ENCODE results near the gene SFSWAP.

The SFSWAP gene

GRCh38 chr12:131765961-131766360, 55.1 kb downstream of the SFSWAP start:
- no peak overlapping the region for H3K4me3 ChIP-seq (replicated peaks; ENCODE audit: insufficient read depth, low read length)
- TF ChIP-seq SPI1 (IDR thresholded peaks at IDR 0.05; ENCODE audit: borderline replicate concordance, low read depth) = no peak
- no peak for TF ChIP-seq CTCF (IDR thresholded peaks at IDR 0.05; ENCODE audit: insufficient read depth, low read length)
- TF ChIP-seq POLR2AphosphoS5 (IDR thresholded peaks at IDR 0.05; ENCODE audit: low read depth) = no peak
- no peak for TF ChIP-seq GABPA (IDR thresholded peaks at IDR 0.05; ENCODE audit: low read depth)
- no peak for TF ChIP-seq REST (IDR thresholded peaks at IDR 0.05; ENCODE audit: insufficient replicate concordance, low read depth)
- DNase-seq (ENCODE audit: low read depth in 1 of 2, low spot score in 1 of 2) = no peak
- no peak overlapping the region for H3K27ac ChIP-seq (replicated peaks)
- no peaks in the 10 kb centered on the region for H3K27me3 ChIP-seq (ENCODE audit: insufficient read depth, poor library complexity, severe bottlenecking)

GRCh38 chr12:131766382-131767107, 55.7 kb downstream of the SFSWAP start:
- no peak for TF ChIP-seq GABPA (IDR thresholded peaks at IDR 0.05; ENCODE audit: low read depth)
- H3K27ac ChIP-seq (replicated peaks) = no peak overlapping the region
- DNase-seq (ENCODE audit: low read depth in 1 of 2, low spot score in 1 of 2) = no peak
- no peak overlapping the region for H3K4me3 ChIP-seq (replicated peaks; ENCODE audit: insufficient read depth, low read length)
- no peaks in the 10 kb centered on the region for H3K27me3 ChIP-seq (ENCODE audit: insufficient read depth, poor library complexity, severe bottlenecking)

GRCh38 chr12:131770120-131770519, 59.2 kb downstream of the SFSWAP start:
- no peak for DNase-seq (ENCODE audit: low read depth in 1 of 2, low spot score in 1 of 2)
- no peak overlapping the region for H3K27ac ChIP-seq (replicated peaks)
- TF ChIP-seq CTCF (IDR thresholded peaks at IDR 0.05; ENCODE audit: insufficient read depth, low read length) (no peak), SPI1 (IDR thresholded peaks at IDR 0.05; ENCODE audit: borderline replicate concordance, low read depth) (no peak), REST (IDR thresholded peaks at IDR 0.05; ENCODE audit: insufficient replicate concordance, low read depth) (no peak), POLR2AphosphoS5 (IDR thresholded peaks at IDR 0.05; ENCODE audit: low read depth) (no peak), GABPA (IDR thresholded peaks at IDR 0.05; ENCODE audit: low read depth) (no peak)
- H3K4me3 ChIP-seq (replicated peaks; ENCODE audit: insufficient read depth, low read length) = no peak overlapping the region
- H3K27me3 ChIP-seq (ENCODE audit: insufficient read depth, poor library complexity, severe bottlenecking) = no peaks in the 10 kb centered on the region

GRCh38 chr12:131771965-131772364, 61.1 kb downstream of the SFSWAP start:
- DNase-seq (ENCODE audit: low read depth in 1 of 2, low spot score in 1 of 2) = no peak

More at GRCh38 chr12:131771965-131772364, 61.1 kb downstream of the SFSWAP start:
- TF ChIP-seq REST (IDR thresholded peaks at IDR 0.05; ENCODE audit: insufficient replicate concordance, low read depth) = no peak
- TF ChIP-seq SPI1 (IDR thresholded peaks at IDR 0.05; ENCODE audit: borderline replicate concordance, low read depth) = no peak
- no peak for TF ChIP-seq GABPA (IDR thresholded peaks at IDR 0.05; ENCODE audit: low read depth)
- no peak for TF ChIP-seq POLR2AphosphoS5 (IDR thresholded peaks at IDR 0.05; ENCODE audit: low read depth)
- Histone ChIP-seq H3K4me3 (replicated peaks; ENCODE audit: insufficient read depth, low read length) (no peak overlapping the region), H3K27ac (replicated peaks) (no peak overlapping the region), H3K27me3 (ENCODE audit: insufficient read depth, poor library complexity, severe bottlenecking) (no peaks in the 10 kb centered on the region)

All from HL-60 (cell line).